ENCODE measurements around the gene IMMP2L. TPM values are rescaled to one million over a fixed set of nuclear protein-coding genes. Genes with fewer than 3 reads are reported as not detected.

Gene IMMP2L
- total and polyA plus RNA-seq, 2 of the 8 experiments (the other 6 are each of a cell fraction or from before 2014, with no cell fraction given): 2.3 to 10.1 TPM

DNA sequence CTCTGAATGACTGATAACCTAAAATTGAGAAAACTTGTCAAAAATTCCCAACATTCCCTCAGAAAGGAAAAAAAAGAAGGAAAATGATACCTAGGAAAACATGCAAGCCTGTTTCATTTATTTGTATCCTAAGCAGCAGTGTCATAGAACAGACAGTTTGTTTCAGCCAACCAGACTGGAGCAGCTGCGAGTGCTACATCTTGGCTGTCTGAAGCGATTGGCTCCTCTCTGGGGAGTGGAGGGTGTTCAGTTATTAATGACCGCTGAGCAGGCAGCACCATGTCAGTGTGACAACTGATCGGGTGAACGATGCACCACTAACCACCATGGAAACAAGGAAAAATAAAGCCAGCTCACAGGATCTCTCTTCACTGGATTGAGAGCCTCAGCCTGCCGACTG, 471.4 kb downstream of the IMMP2L start, which contains the start of gene LRRN3 (continued):
- TF ChIP-seq MAFK (IDR thresholded peaks at IDR 0.05; ENCODE audit: low read depth, low read length): no peak
- TF ChIP-seq EGR1 (IDR thresholded peaks at IDR 0.05; ENCODE audit: borderline replicate concordance, low read depth, low read length): no peak
- no peak for TF ChIP-seq YY1 (IDR thresholded peaks at IDR 0.05; ENCODE audit: low read depth, low read length)

Measured in H1 (cell line).